HEK293 (cell line): ENCODE data around the gene FHL2.
A peak's percentile ranks its signal among the peaks of the same experiment; 100 is the strongest.

Experiments
- CTCF ChIA-PET: fragments of 350-600 bp; formaldehyde crosslinking; extraction: SDS; loops from one replicate; lab custom pipeline; 2021; ENCODE audit warnings: antibody characterized with exemption; lab: Yijun Ruan, JAX
- POLR2A ChIA-PET: fragments of 300-600 bp; formaldehyde crosslinking; extraction: SDS; loops from one replicate; lab custom pipeline; 2020; ENCODE audit warnings: antibody characterized with exemption, inconsistent platforms; lab: Yijun Ruan, JAX
- H3K27ac ChIP-seq: fragments of 200-500 bp; sonication (Bioruptor generic); 2 replicates; pipeline ENCODE4 v1.5.1; 2014; ENCODE audit warnings: low read depth, low read length, control low read depth, inconsistent platforms; ENCODE audit errors: extremely low read depth
- H3K36me3 ChIP-seq, 2 experiments: fragments of 200-500 bp in 1 of 2; sonication (Bioruptor generic) in 1 of 2; 1 replicate in 1 of 2; 2 replicates in 1 of 2; pipeline ENCODE4 v1.5.1; 2014 to 2017; ENCODE audit warnings: inconsistent platforms in 2 of 2, low read length in 2 of 2; ENCODE audit not compliant: control insufficient read depth in 2 of 2, insufficient read depth in 1 of 2
- H3K4me1 ChIP-seq: fragments of 200-500 bp; sonication (Bioruptor generic); 2 replicates; pipeline ENCODE4 v1.5.1; 2014; ENCODE audit warnings: mild to moderate bottlenecking, low read length, inconsistent platforms; ENCODE audit not compliant: control insufficient read depth, insufficient read depth
- H3K4me3 ChIP-seq: 2 replicates; pipeline ENCODE4 v1.5.1; 2011; ENCODE audit warnings: low read depth, mild to moderate bottlenecking, control low read depth, low read length, moderate library complexity
- H3K9me3 ChIP-seq: fragments of 200-500 bp; sonication (Bioruptor generic); 2 replicates; pipeline ENCODE4 v1.5.1; 2014; ENCODE audit warnings: low read depth, low read length, inconsistent platforms; ENCODE audit not compliant: control insufficient read depth, insufficient read depth
- EGR2 ChIP-seq: fragments of 450-650 bp; formaldehyde crosslinking; IDR thresholded peaks from 2 replicates; pipeline ENCODE4 v1.5.1; 2016; ENCODE audit warnings: low read depth, missing biosample characterization, missing genetic modification characterization
- KLF10 ChIP-seq: fragments of 450-650 bp; IDR thresholded peaks from 2 replicates; pipeline ENCODE4 v1.5.1; 2018; ENCODE audit warnings: missing biosample characterization, mild to moderate bottlenecking, missing genetic modification characterization
- TRIM28 ChIP-seq: IDR thresholded peaks from 2 replicates; pipeline ENCODE4 v1.6.1; 2011; ENCODE audit warnings: low read length, control low read depth, borderline replicate concordance
- ZBTB17 ChIP-seq: fragments of 450-650 bp; formaldehyde crosslinking; IDR thresholded peaks from 2 replicates; pipeline ENCODE4 v1.5.1; 2016; ENCODE audit warnings: missing biosample characterization, missing genetic modification characterization
- ZFHX2 ChIP-seq: fragments of 450-650 bp; formaldehyde crosslinking; conservative IDR thresholded peaks from 2 replicates; pipeline ENCODE4 v1.5.1; 2016; ENCODE audit warnings: missing biosample characterization, missing genetic modification characterization
- ZFP69B ChIP-seq: fragments of 450-650 bp; formaldehyde crosslinking; IDR thresholded peaks from 2 replicates; pipeline ENCODE4 v1.5.1; 2016; ENCODE audit warnings: missing biosample characterization, missing genetic modification characterization
- ZNF214 ChIP-seq: fragments of 450-650 bp; formaldehyde crosslinking; IDR thresholded peaks from 2 replicates; pipeline ENCODE4 v1.5.1; 2017; ENCODE audit warnings: missing biosample characterization, mild to moderate bottlenecking, missing genetic modification characterization, borderline replicate concordance
- ZNF221 ChIP-seq: fragments of 450-650 bp; formaldehyde crosslinking; IDR thresholded peaks from 2 replicates; pipeline ENCODE4 v1.5.1; 2017; ENCODE audit warnings: missing biosample characterization, missing genetic modification characterization, borderline replicate concordance
- ZNF280D ChIP-seq: fragments of 450-650 bp; formaldehyde crosslinking; IDR thresholded peaks from 2 replicates; pipeline ENCODE4 v1.5.1; 2016; ENCODE audit warnings: missing biosample characterization, missing genetic modification characterization
- ZNF324 ChIP-seq: fragments of 450-650 bp; formaldehyde crosslinking; IDR thresholded peaks from 2 replicates; pipeline ENCODE4 v1.5.1; 2016; ENCODE audit warnings: missing biosample characterization, missing genetic modification characterization
- ZNF362 ChIP-seq: fragments of 450-650 bp; formaldehyde crosslinking; IDR thresholded peaks from 2 replicates; pipeline ENCODE4 v1.5.1; 2016; ENCODE audit warnings: missing biosample characterization, missing genetic modification characterization
- ZNF37A ChIP-seq: fragments of 450-650 bp; IDR thresholded peaks from 2 replicates; pipeline ENCODE4 v1.5.1; 2018; ENCODE audit warnings: missing biosample characterization, missing genetic modification characterization
- ZNF404 ChIP-seq: fragments of 450-650 bp; formaldehyde crosslinking; IDR thresholded peaks from 2 replicates; pipeline ENCODE4 v1.5.1; 2017; ENCODE audit warnings: missing biosample characterization, missing genetic modification characterization
- ZNF626 ChIP-seq: fragments of 450-650 bp; sonication (Bioruptor Pico); formaldehyde crosslinking; IDR thresholded peaks from 2 replicates; pipeline ENCODE4 v1.5.1; 2018; ENCODE audit warnings: missing biosample characterization, missing genetic modification characterization, inconsistent platforms
- ZNF658 ChIP-seq: fragments of 450-650 bp; formaldehyde crosslinking; IDR thresholded peaks from 2 replicates; pipeline ENCODE4; 2016; ENCODE audit warnings: missing biosample characterization, missing genetic modification characterization
- ZNF660 ChIP-seq: fragments of 450-650 bp; IDR thresholded peaks from 2 replicates; pipeline ENCODE4 v1.5.1; 2018; ENCODE audit warnings: missing biosample characterization, mild to moderate bottlenecking, missing genetic modification characterization
- ZNF776 ChIP-seq: fragments of 450-650 bp; formaldehyde crosslinking; IDR thresholded peaks from 2 replicates; pipeline ENCODE4 v1.5.0; 2017; ENCODE audit warnings: missing biosample characterization, missing genetic modification characterization, borderline replicate concordance
- ZNF830 ChIP-seq: fragments of 450-650 bp; IDR thresholded peaks from 2 replicates; pipeline ENCODE4 v1.5.0; 2018; ENCODE audit warnings: missing biosample characterization, missing genetic modification characterization, low read depth, mild to moderate bottlenecking, moderate library complexity
- ZSCAN16 ChIP-seq: fragments of 450-650 bp; formaldehyde crosslinking; IDR thresholded peaks from 2 replicates; pipeline ENCODE4 v1.5.1; 2016; ENCODE audit warnings: missing biosample characterization, missing genetic modification characterization
- ZSCAN30 ChIP-seq: fragments of 450-650 bp; IDR thresholded peaks from 2 replicates; pipeline ENCODE4 v1.5.1; 2018; ENCODE audit warnings: missing biosample characterization, mild to moderate bottlenecking, missing genetic modification characterization, moderate library complexity
- TF ChIP-seq, protein P1 (sequence below): fragments of 450-650 bp; formaldehyde crosslinking; IDR thresholded peaks from 2 replicates; pipeline ENCODE4 v1.5.1; 2016; ENCODE audit warnings: missing biosample characterization, missing genetic modification characterization, low read depth
- TF ChIP-seq, protein P2 (sequence below): fragments of 450-650 bp; formaldehyde crosslinking; conservative IDR thresholded peaks from 2 replicates; pipeline ENCODE4 v1.5.1; 2016; ENCODE audit warnings: low read depth, missing biosample characterization, missing genetic modification characterization

Gene FHL2

DNA sequence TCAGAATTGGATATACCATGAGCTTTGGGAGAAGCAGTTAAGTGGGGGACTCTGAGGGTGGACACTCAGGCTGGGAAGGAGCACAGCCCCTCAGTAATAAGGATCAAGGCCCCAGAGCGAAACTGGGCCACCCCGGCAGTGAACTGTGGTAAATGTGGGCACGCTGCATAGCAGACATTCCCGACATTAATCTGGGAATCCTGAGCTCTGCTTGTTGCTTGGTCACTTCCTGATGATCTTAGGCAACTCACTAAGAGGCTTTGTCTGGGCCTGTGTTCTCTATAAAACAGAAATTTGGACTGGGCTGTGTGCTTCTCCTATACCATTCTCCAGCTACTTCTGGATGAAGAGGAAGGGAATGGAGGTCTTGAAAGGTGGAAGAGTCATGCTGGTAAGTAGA, 74.1 kb downstream of the FHL2 start (continued):
- no peak for TF ChIP-seq ZSCAN16 (tag by site-specific recombination)
- TF ChIP-seq ZSCAN30 (tag by site-specific recombination) = no peak
- TF ChIP-seq, protein P1, sequence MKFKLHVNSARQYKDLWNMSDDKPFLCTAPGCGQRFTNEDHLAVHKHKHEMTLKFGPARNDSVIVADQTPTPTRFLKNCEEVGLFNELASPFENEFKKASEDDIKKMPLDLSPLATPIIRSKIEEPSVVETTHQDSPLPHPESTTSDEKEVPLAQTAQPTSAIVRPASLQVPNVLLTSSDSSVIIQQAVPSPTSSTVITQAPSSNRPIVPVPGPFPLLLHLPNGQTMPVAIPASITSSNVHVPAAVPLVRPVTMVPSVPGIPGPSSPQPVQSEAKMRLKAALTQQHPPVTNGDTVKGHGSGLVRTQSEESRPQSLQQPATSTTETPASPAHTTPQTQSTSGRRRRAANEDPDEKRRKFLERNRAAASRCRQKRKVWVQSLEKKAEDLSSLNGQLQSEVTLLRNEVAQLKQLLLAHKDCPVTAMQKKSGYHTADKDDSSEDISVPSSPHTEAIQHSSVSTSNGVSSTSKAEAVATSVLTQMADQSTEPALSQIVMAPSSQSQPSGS (tag by site-specific recombination) = no peak
- TF ChIP-seq KLF10 (tag by site-specific recombination) = no peak
- TF ChIP-seq ZNF221 (tag by site-specific recombination) = no peak
- no peak for TF ChIP-seq ZNF362
- TF ChIP-seq ZNF658 (tag by site-specific recombination) = no peak

- no peak overlapping the region for H3K4me3 ChIP-seq
- H3K27ac ChIP-seq = no peak overlapping the region
- CTCF ChIA-PET = interaction anchor here (1.0 kb wide), 1 partner anchor 21 kb away, joined by 3 read pairs; no protein-coding TSS in a partner anchor
- H3K9me3 ChIP-seq = no peaks in the 10 kb centered on the region
- POLR2A ChIA-PET = no interaction called here
- TF ChIP-seq ZNF626 (tag by site-specific recombination) = no peak
- TF ChIP-seq ZNF214 (tag by site-specific recombination) = no peak
- no peak for TF ChIP-seq ZNF37A (tag by site-specific recombination)
- TF ChIP-seq TRIM28 = no peak
- TF ChIP-seq ZFP69B (tag by site-specific recombination) = no peak
- TF ChIP-seq ZNF660 = no peak
- TF ChIP-seq ZNF324 (tag by site-specific recombination) = no peak
- TF ChIP-seq ZNF404 (tag by site-specific recombination) = no peak
- TF ChIP-seq, protein P2, sequence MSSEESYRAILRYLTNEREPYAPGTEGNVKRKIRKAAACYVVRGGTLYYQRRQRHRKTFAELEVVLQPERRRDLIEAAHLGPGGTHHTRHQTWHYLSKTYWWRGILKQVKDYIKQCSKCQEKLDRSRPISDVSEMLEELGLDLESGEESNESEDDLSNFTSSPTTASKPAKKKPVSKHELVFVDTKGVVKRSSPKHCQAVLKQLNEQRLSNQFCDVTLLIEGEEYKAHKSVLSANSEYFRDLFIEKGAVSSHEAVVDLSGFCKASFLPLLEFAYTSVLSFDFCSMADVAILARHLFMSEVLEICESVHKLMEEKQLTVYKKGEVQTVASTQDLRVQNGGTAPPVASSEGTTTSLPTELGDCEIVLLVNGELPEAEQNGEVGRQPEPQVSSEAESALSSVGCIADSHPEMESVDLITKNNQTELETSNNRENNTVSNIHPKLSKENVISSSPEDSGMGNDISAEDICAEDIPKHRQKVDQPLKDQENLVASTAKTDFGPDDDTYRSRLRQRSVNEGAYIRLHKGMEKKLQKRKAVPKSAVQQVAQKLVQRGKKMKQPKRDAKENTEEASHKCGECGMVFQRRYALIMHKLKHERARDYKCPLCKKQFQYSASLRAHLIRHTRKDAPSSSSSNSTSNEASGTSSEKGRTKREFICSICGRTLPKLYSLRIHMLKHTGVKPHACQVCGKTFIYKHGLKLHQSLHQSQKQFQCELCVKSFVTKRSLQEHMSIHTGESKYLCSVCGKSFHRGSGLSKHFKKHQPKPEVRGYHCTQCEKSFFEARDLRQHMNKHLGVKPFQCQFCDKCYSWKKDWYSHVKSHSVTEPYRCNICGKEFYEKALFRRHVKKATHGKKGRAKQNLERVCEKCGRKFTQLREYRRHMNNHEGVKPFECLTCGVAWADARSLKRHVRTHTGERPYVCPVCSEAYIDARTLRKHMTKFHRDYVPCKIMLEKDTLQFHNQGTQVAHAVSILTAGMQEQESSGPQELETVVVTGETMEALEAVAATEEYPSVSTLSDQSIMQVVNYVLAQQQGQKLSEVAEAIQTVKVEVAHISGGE = no peak
- no peak for TF ChIP-seq ZNF830 (tag by site-specific recombination)
- TF ChIP-seq ZBTB17 (tag by site-specific recombination) = no peak
- TF ChIP-seq ZNF776 = no peak
- peaks cover 0 to 5% of the 10 kb centered on the region in 2 experiments; a peak in 1 of 3 replicates for H3K36me3 ChIP-seq
- peaks cover 12% of the 10 kb centered on the region for H3K4me1 ChIP-seq
These were observed 74.8 kb downstream of the FHL2 start for GRCh38 chr2:105324101-105324500.

- no peak overlapping the region for H3K4me3 ChIP-seq
- ChIA-PET POLR2A (no interaction called here), CTCF (interaction anchor here (1.2 to 1.5 kb wide), 2 partner anchors 13 to 209 kb away, joined by 3 to 5 read pairs; no protein-coding TSS in a partner anchor)
- no peaks in the 10 kb centered on the region for H3K9me3 ChIP-seq
- peak; percentile 84 for TF ChIP-seq EGR2
- no peak for TF ChIP-seq ZNF280D (tag by site-specific recombination)
- TF ChIP-seq ZFHX2 (tag by site-specific recombination) = peak; percentile 75
- TF ChIP-seq, all 188 proteins: peak for 2
- Histone ChIP-seq H3K36me3 (peaks cover 0 to 5% of the 10 kb centered on the region in 2 experiments; a peak in 1 of 3 replicates), H3K4me1 (peaks cover 14% of the 10 kb centered on the region), H3K27ac (no peak overlapping the region)
These were observed 75.7 kb downstream of the FHL2 start for GRCh38 chr2:105323111-105323510.
